ENCODE results near the gene XKR3.
"Not testable (repeated sequence)": the region's sequence is repeated elsewhere in the genome, so short reads cannot be mapped to it uniquely, and the experiment has no call there.

Gene XKR3

GRCh38 chr22:16783453-16783852, 41.8 kb downstream of the XKR3 start:
- DNase-seq (ENCODE audit: low read depth, low spot score) = no peak
- TF ChIP-seq CTCF (IDR thresholded peaks at IDR 0.05; ENCODE audit: insufficient read depth, low read length, missing control alignments) = no peak
- POLR2A ChIA-PET = no interaction called here
- CTCF ChIA-PET = no interaction called here
- H3K4me3 ChIP-seq (ENCODE audit: low read depth, low read length) = no peak overlapping the region

GRCh38 chr22:16781764-16782329, 43.4 kb downstream of the XKR3 start:
- CTCF ChIA-PET = no interaction called here
- POLR2A ChIA-PET = no interaction called here
- TF ChIP-seq CTCF (IDR thresholded peaks at IDR 0.05; ENCODE audit: insufficient read depth, low read length, missing control alignments) = no peak
- no peak for DNase-seq (ENCODE audit: low read depth, low spot score)
- H3K4me3 ChIP-seq (ENCODE audit: low read depth, low read length) = no peak overlapping the region

GRCh38 chr22:16781074-16781763, 44.0 kb downstream of the XKR3 start:
- ChIA-PET POLR2A (no interaction called here), CTCF (no interaction called here)

GRCh38 chr22:16777284-16777924, 47.8 kb downstream of the XKR3 start:
- ChIA-PET POLR2A (no interaction called here), CTCF (no interaction called here)
- no peak for DNase-seq (ENCODE audit: low read depth, low spot score)
- no peak for TF ChIP-seq CTCF (IDR thresholded peaks at IDR 0.05; ENCODE audit: insufficient read depth, low read length, missing control alignments)
- no peak overlapping the region for H3K4me3 ChIP-seq (ENCODE audit: low read depth, low read length)

More at GRCh38 chr22:16781074-16781763, 44.0 kb downstream of the XKR3 start:
- no peak for DNase-seq (ENCODE audit: low read depth, low spot score)
- H3K4me3 ChIP-seq (ENCODE audit: low read depth, low read length) = no peak overlapping the region
- TF ChIP-seq CTCF (IDR thresholded peaks at IDR 0.05; ENCODE audit: insufficient read depth, low read length, missing control alignments) = no peak

GRCh38 chr22:16776080-16776479, 49.1 kb downstream of the XKR3 start:
- ChIA-PET POLR2A (no interaction called here), CTCF (no interaction called here)
- no peak overlapping the region for H3K4me3 ChIP-seq (ENCODE audit: low read depth, low read length)
- no peak for TF ChIP-seq CTCF (IDR thresholded peaks at IDR 0.05; ENCODE audit: insufficient read depth, low read length, missing control alignments)
- DNase-seq (ENCODE audit: low read depth, low spot score) = no peak

GRCh38 chr22:16774911-16775500, 50.2 kb downstream of the XKR3 start:
- CTCF ChIA-PET = no interaction called here
- DNase-seq (ENCODE audit: low read depth, low spot score) = no peak
- POLR2A ChIA-PET = no interaction called here

GRCh38 chr22:16771569-16771968, 53.6 kb downstream of the XKR3 start:
- DNase-seq (ENCODE audit: low read depth, low spot score); H3K4me3 ChIP-seq (ENCODE audit: low read depth, low read length); POLR2A ChIA-PET; CTCF ChIA-PET: not testable (repeated sequence)

More at GRCh38 chr22:16774911-16775500, 50.2 kb downstream of the XKR3 start:
- H3K4me3 ChIP-seq (ENCODE audit: low read depth, low read length) = no peak overlapping the region
- no peak for TF ChIP-seq CTCF (IDR thresholded peaks at IDR 0.05; ENCODE audit: insufficient read depth, low read length, missing control alignments)

- POLR2A ChIA-PET; CTCF ChIA-PET; H3K4me3 ChIP-seq (ENCODE audit: low read depth, low read length); DNase-seq (ENCODE audit: low read depth, low spot score): not testable (repeated sequence)
Measured at GRCh38 chr22:16767927-16768326, 57.3 kb downstream of the XKR3 start.

GRCh38 chr22:16762224-16762623, 63.0 kb downstream of the XKR3 start:
- POLR2A ChIA-PET; H3K4me3 ChIP-seq (ENCODE audit: low read depth, low read length); DNase-seq (ENCODE audit: low read depth, low spot score); CTCF ChIA-PET: not testable (repeated sequence)

Data from AG04449 (cell line).